Hair follicle dermal papilla cell (primary cell): ENCODE results near the gene TMEM182. TPM values are rescaled to one million over a fixed set of nuclear protein-coding genes. Genes with fewer than 3 reads are reported as not detected.

Experiments used
- total RNA-seq: library from RNA; depleted of rRNA; stranded (reverse); fragments of >200 nt; gene quantifications from 2 replicates; pipeline ENCODE4 v1.2.3, GENCODE V29; 2012

The TMEM182 gene, protein sequence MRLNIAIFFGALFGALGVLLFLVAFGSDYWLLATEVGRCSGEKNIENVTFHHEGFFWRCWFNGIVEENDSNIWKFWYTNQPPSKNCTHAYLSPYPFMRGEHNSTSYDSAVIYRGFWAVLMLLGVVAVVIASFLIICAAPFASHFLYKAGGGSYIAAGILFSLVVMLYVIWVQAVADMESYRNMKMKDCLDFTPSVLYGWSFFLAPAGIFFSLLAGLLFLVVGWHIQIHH
- 1.9 and 3.2 TPM in 2 replicates for total RNA-seq

DNA sequence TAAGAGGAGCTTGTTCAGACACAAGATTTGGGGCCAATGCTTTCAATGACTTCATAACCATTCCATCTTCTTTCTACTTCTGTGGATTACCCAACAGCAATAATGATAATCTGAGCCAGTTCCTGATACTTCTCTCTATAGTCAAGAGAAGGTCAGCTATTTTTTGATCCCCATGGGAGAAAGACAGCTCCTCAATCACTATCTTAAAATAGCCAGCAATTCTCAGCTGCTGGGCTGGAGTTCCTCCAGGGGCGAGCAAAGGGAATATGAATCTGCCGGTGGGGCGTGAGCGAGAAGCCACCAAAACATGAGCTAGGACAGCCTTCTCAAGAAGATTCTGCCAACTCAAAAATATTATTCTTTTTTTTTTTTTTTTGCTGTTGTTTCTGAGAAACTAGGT lies at the start of gene TMEM182:
Gene TMEM182, plus strand, starts transcription at position 269 of the 400 bp plus-strand sequence. CDS start 187 bp downstream, outside the sequence.

Other genes starting within 250 kb of the TMEM182 start
- not detected in 2 replicates for gene SLC9A2, start 142.5 kb upstream of the TMEM182 start, total RNA-seq